Peyer's patch (tissue), 4 donors: ENCODE data around the gene ACP4.
"Not testable (repeated sequence)": the region's sequence is repeated elsewhere in the genome, so short reads cannot be mapped to it uniquely, and the experiment has no call there.

Experiments
- POLR2A ChIP-seq, 2 donors: fragments of 450-650 bp; IDR thresholded peaks; one replicate each; pipeline ENCODE4 v1.5.1; 2017; ENCODE audit warnings: antibody characterized with exemption in 2 of 2, mild to moderate bottlenecking in 2 of 2, moderate library complexity in 2 of 2
- TF ChIP-seq, protein P1 (sequence below), 6 experiments: fragments of 450-650 bp in 4 of 6; fragments of 200-600 bp in 2 of 6; sonication (generic) in 1 of 6; IDR thresholded peaks; one replicate each; pipeline ENCODE4 v1.5.1; 2017 to 2019; ENCODE audit warnings: antibody characterized with exemption in 6 of 6, mild to moderate bottlenecking in 3 of 6, moderate library complexity in 1 of 6

DNA sequence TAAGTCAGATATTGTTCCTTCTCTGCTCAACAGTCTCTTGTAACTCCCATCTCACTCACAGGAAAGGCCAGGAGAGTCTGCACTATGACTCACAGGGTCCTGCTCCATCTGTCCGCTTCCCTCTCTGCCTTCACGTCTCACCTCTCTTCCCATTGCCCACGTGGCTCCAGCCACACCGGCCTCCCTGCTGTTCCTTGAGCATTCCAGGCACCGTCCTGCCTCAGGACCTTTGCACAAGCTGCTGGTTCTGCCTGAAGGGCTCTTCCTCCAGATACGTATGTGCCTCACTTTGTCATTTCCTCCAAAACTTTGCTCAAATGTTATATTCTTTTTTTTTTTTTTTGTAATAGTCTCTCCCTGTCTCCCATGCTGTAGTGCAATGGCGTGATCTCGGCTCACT is 34.0 kb upstream of the ACP4 start:
- TF ChIP-seq, protein P1, sequence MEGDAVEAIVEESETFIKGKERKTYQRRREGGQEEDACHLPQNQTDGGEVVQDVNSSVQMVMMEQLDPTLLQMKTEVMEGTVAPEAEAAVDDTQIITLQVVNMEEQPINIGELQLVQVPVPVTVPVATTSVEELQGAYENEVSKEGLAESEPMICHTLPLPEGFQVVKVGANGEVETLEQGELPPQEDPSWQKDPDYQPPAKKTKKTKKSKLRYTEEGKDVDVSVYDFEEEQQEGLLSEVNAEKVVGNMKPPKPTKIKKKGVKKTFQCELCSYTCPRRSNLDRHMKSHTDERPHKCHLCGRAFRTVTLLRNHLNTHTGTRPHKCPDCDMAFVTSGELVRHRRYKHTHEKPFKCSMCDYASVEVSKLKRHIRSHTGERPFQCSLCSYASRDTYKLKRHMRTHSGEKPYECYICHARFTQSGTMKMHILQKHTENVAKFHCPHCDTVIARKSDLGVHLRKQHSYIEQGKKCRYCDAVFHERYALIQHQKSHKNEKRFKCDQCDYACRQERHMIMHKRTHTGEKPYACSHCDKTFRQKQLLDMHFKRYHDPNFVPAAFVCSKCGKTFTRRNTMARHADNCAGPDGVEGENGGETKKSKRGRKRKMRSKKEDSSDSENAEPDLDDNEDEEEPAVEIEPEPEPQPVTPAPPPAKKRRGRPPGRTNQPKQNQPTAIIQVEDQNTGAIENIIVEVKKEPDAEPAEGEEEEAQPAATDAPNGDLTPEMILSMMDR (IDR thresholded peaks at IDR 0.05), result not testable (repeated sequence)
- not testable (repeated sequence) for TF ChIP-seq POLR2A (IDR thresholded peaks at IDR 0.05)
